OCI-LY3 (cell line): Measurements from ENCODE around the gene APOBEC3A.
"Not testable (repeated sequence)": the region's sequence is repeated elsewhere in the genome, so short reads cannot be mapped to it uniquely, and the experiment has no call there.

ENCODE experiments used
- H2AFZ ChIP-seq: fragments of 200-600, 300-600 bp; shearing (Covaris generic); 2 replicates; pipeline ENCODE4 v1.6.0; 2014; ENCODE audit warnings: antibody characterized with exemption, low read depth, low read length
- H3K27ac ChIP-seq: fragments of 200-600, 300-600 bp; sonication (generic); 2 replicates; pipeline ENCODE4 v1.5.1; 2014; ENCODE audit warnings: mild to moderate bottlenecking, low read length, moderate library complexity, mixed read lengths
- H3K27me3 ChIP-seq: fragments of 200-600, 300-600 bp; sonication (generic); 2 replicates; pipeline ENCODE4 v1.6.1; 2014; ENCODE audit warnings: low read depth, low read length, mixed read lengths
- H3K36me3 ChIP-seq: fragments of 200-600, 300-600 bp; sonication (generic); replicated peaks from 2 replicates; pipeline ENCODE3; 2014; ENCODE audit warnings: low read depth, low read length, mixed read lengths
- H3K4me1 ChIP-seq: fragments of 300-600, 200-600 bp; sonication (generic); 2 replicates; pipeline ENCODE4 v1.6.1; 2014; ENCODE audit warnings: low read length, mixed read lengths
- H3K4me2 ChIP-seq: fragments of 200-600, 300-600 bp; sonication (generic); 2 replicates; pipeline ENCODE4 v1.6.1; 2014; ENCODE audit warnings: low read length, mixed read lengths
- H3K4me3 ChIP-seq: fragments of 300-600, 200-600 bp; sonication (generic); 2 replicates; pipeline ENCODE4 v1.5.1; 2014; ENCODE audit warnings: antibody characterized with exemption, mild to moderate bottlenecking, low read length, moderate library complexity
- H3K79me2 ChIP-seq: fragments of 300-600, 200-600 bp; shearing (Covaris generic); 2 replicates; pipeline ENCODE4 v1.6.1; 2014; ENCODE audit warnings: mild to moderate bottlenecking, low read length, mixed read lengths
- H3K9ac ChIP-seq: fragments of 300-600, 200-600 bp; shearing (Covaris generic); 2 replicates; pipeline ENCODE4 v1.6.0; 2014; ENCODE audit warnings: mild to moderate bottlenecking, low read length, moderate library complexity
- H3K9me3 ChIP-seq: fragments of 200-600, 300-600 bp; shearing (Covaris generic); 2 replicates; pipeline ENCODE4 v1.6.1; 2014; ENCODE audit warnings: low read length, mixed read lengths; ENCODE audit not compliant: insufficient read depth
- H4K20me1 ChIP-seq: fragments of 200-600, 300-600 bp; sonication (generic); 2 replicates; pipeline ENCODE4 v1.6.1; 2016; ENCODE audit warnings: low read length, mixed read lengths; ENCODE audit not compliant: insufficient read depth
- EZH2phosphoT487 ChIP-seq: fragments of 200-600 bp; shearing (Covaris generic); IDR thresholded peaks from 2 replicates; pipeline ENCODE4 v1.6.1; 2018; ENCODE audit warnings: antibody characterized with exemption, mixed run types, low read depth
- TF ChIP-seq, protein P1 (sequence below): fragments of 200-600, 300-600 bp; sonication (generic); IDR thresholded peaks from 2 replicates; pipeline ENCODE4 v1.5.1; 2014; ENCODE audit warnings: antibody characterized with exemption, low read length, low read depth

The APOBEC3A gene

GRCh38 chr22:38996105-38996504 lies 38.7 kb downstream of the APOBEC3A start:
- H3K9ac ChIP-seq, result no peak overlapping the region
- no peak overlapping the region for H2AFZ ChIP-seq
- no peaks in the 10 kb centered on the region for H3K9me3 ChIP-seq
- H3K4me3 ChIP-seq, result no peak overlapping the region
- H3K4me2 ChIP-seq, result no peak overlapping the region
- TF ChIP-seq, protein P1, sequence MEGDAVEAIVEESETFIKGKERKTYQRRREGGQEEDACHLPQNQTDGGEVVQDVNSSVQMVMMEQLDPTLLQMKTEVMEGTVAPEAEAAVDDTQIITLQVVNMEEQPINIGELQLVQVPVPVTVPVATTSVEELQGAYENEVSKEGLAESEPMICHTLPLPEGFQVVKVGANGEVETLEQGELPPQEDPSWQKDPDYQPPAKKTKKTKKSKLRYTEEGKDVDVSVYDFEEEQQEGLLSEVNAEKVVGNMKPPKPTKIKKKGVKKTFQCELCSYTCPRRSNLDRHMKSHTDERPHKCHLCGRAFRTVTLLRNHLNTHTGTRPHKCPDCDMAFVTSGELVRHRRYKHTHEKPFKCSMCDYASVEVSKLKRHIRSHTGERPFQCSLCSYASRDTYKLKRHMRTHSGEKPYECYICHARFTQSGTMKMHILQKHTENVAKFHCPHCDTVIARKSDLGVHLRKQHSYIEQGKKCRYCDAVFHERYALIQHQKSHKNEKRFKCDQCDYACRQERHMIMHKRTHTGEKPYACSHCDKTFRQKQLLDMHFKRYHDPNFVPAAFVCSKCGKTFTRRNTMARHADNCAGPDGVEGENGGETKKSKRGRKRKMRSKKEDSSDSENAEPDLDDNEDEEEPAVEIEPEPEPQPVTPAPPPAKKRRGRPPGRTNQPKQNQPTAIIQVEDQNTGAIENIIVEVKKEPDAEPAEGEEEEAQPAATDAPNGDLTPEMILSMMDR, result no peak
- TF ChIP-seq EZH2phosphoT487, result no peak
- H3K79me2 ChIP-seq, result no peaks in the 10 kb centered on the region
- peaks cover 18% of the 10 kb centered on the region; the same call in 1 of the 2 replicates for H3K4me1 ChIP-seq
- no peaks in the 10 kb centered on the region for H4K20me1 ChIP-seq
- H3K27ac ChIP-seq, result no peak overlapping the region
- H3K27me3 ChIP-seq, result no peaks in the 10 kb centered on the region
- no peaks in the 10 kb centered on the region for H3K36me3 ChIP-seq

GRCh38 chr22:38997518-38997917 lies 40.1 kb downstream of the APOBEC3A start:
- Histone ChIP-seq H3K9me3 (no peaks in the 10 kb centered on the region), H3K27me3 (no peaks in the 10 kb centered on the region), H3K4me1 (peaks cover 21% of the 10 kb centered on the region), H4K20me1 (no peaks in the 10 kb centered on the region), H3K79me2 (no peaks in the 10 kb centered on the region), H3K9ac (no peak overlapping the region), H3K4me3 (no peak overlapping the region), H3K27ac (no peak overlapping the region), H3K36me3 (no peaks in the 10 kb centered on the region), H2AFZ (no peak overlapping the region), H3K4me2 (no peak overlapping the region)
- no peak for TF ChIP-seq EZH2phosphoT487
- TF ChIP-seq, protein P1, result no peak

DNA sequence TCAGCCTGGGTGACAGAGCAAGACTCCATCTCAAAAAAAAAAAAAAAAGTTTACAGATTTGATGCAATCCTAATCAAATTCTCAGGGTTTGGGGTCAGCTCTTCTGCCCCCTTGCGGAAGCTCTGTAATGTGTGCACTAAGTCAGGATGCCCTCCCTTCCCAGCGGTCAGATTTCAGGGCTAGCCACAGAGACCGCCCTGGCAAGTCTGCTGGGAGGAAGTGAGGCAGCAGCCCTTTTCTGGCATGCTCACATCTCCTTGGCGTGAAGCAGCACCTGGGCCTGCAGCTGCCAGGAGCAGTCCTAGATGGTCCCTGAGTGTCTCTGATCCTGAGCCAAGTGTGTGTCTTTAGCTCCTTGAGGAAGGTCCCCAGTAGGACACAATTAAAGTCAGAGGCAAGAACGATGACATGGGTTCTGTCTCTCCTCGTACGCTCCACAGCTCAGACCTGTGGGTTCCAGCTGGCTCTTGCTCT lies 45.8 kb downstream of the APOBEC3A start:
- Histone ChIP-seq H3K27ac (no peak overlapping the region), H3K4me3 (no peak overlapping the region), H4K20me1 (no peaks in the 10 kb centered on the region), H3K27me3 (no peaks in the 10 kb centered on the region), H3K4me1 (peaks cover 12% of the 10 kb centered on the region), H2AFZ (no peak overlapping the region; the same call in 1 of the 2 replicates), H3K9me3 (no peaks in the 10 kb centered on the region), H3K36me3 (no peaks in the 10 kb centered on the region), H3K4me2 (peak overlapping the region; percentile 46), H3K79me2 (no peaks in the 10 kb centered on the region), H3K9ac (no peak overlapping the region)
- TF ChIP-seq, protein P1, result peak; percentile 87
- TF ChIP-seq EZH2phosphoT487, result no peak

GRCh38 chr22:39007177-39007576 lies 49.8 kb downstream of the APOBEC3A start:
- no peak for TF ChIP-seq EZH2phosphoT487
- TF ChIP-seq, protein P1, result no peak
- Histone ChIP-seq H3K36me3 (no peaks in the 10 kb centered on the region), H2AFZ (no peak overlapping the region), H3K4me1 (peaks cover 12% of the 10 kb centered on the region), H3K27me3 (peaks cover 3% of the 10 kb centered on the region; the same call in 1 of the 2 replicates), H3K4me3 (no peak overlapping the region), H3K27ac (no peak overlapping the region), H3K9ac (no peak overlapping the region), H3K9me3 (no peaks in the 10 kb centered on the region), H4K20me1 (no peaks in the 10 kb centered on the region), H3K4me2 (no peak overlapping the region), H3K79me2 (no peaks in the 10 kb centered on the region)

DNA sequence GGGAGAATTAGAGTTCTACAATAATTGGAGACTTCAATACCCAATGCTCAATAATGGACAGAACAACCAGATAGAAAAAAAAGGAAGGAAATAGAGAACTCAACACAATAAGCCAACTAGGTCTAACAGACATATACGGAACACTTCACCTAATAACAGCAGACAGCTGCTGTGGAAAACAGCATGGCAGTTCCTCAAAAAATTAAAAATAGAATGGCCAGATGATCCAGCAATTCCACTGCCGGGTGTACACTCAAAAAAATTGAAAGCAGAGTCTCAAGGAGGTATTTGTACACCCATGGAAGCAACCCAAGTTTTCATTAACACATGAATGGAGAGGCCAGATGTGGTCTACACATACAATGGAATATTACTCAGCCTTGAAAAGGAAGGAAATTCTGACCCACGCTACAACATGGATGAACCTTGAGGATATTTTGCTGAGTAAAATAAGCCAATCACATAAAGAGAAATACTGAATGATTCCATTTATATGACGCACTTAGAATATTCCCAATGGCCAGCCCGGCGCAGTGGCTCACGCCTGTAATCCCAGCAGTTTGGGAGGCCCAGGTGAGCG lies 51.0 kb downstream of the APOBEC3A start:
- not testable (repeated sequence) for H4K20me1 ChIP-seq, H3K4me2 ChIP-seq, H3K79me2 ChIP-seq, H3K27ac ChIP-seq, H3K4me1 ChIP-seq, H3K27me3 ChIP-seq, H3K9me3 ChIP-seq, H3K4me3 ChIP-seq, H2AFZ ChIP-seq, H3K9ac ChIP-seq, H3K36me3 ChIP-seq
